ENCODE data around the gene MLLT10.

MLLT10 gene

DNA sequence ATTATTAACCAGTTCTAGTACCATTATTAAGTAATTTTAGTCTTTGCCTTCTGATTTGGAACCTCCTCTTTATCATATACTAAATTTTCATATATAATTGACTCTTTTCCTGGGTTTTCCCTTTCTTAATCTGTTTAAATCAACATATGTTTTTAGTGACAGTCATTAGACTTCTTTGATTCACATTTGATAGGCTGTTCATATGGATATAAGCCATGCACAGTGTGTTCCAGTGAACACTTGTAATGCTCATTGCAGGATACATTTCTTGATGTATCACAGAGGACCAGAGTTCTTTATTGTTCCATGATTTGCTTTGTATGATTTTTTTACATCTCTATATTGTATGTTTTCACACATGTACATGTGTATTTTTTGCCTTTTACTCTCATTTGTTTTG, 114.0 kb downstream of the MLLT10 start:
- peaks cover 4% of the 10 kb centered on the region for H3K4me1 ChIP-seq (ENCODE audit: control insufficient read depth, insufficient read depth, low read depth, low read length)
- no peak overlapping the region for H3K23ac ChIP-seq (ENCODE audit: low read length in 2 of 2)
- no peak overlapping the region for H2BK5ac ChIP-seq (ENCODE audit: low read depth, low read length, poor library complexity, severe bottlenecking)
- H3K9ac ChIP-seq (ENCODE audit: low read length) = no peak overlapping the region
- no peak overlapping the region for H3K18ac ChIP-seq (ENCODE audit: low read depth in 1 of 2, low read length in 2 of 2)
- H3K27me3 ChIP-seq (ENCODE audit: control insufficient read depth in 1 of 2, insufficient read depth in 1 of 2, low read length in 2 of 2) = no peaks in the 10 kb centered on the region
- H4K8ac ChIP-seq (ENCODE audit: low read length) = no peak overlapping the region
- peaks cover 18% of the 10 kb centered on the region for H3K79me1 ChIP-seq (replicated peaks; ENCODE audit: low read length, poor library complexity, severe bottlenecking)
- H3K36me3 ChIP-seq (ENCODE audit: control insufficient read depth in 1 of 2, insufficient read depth in 2 of 2, low read depth in 1 of 2, low read length in 2 of 2) = peaks cover 9 to 39% of the 10 kb centered on the region in 2 experiments
- no peak overlapping the region for H3K4me3 ChIP-seq (ENCODE audit: insufficient read depth in 1 of 2, low read depth in 1 of 2, low read length in 2 of 2)
- no peak overlapping the region for H3K27ac ChIP-seq (ENCODE audit: low read length, poor library complexity, severe bottlenecking)
- no peak overlapping the region for H2AFZ ChIP-seq (ENCODE audit: low read depth, low read length)
- no peak overlapping the region for H2BK12ac ChIP-seq (ENCODE audit: low read length in 2 of 2)
- no peak overlapping the region for H3K4ac ChIP-seq (ENCODE audit: low read depth in 1 of 2, low read length in 2 of 2)
- no peak overlapping the region for H2BK120ac ChIP-seq (ENCODE audit: low read depth, low read length)
- H3K14ac ChIP-seq (ENCODE audit: low read length in 2 of 2) = no peak overlapping the region
- H3K4me2 ChIP-seq (ENCODE audit: low read length, poor library complexity, severe bottlenecking) = no peak overlapping the region
- no peak for DNase-seq
- no peaks in the 10 kb centered on the region for H3K9me3 ChIP-seq (ENCODE audit: control insufficient read depth, low read length)
- H2AK5ac ChIP-seq (ENCODE audit: low read length, severe bottlenecking) = no peak overlapping the region
- H2BK15ac ChIP-seq (ENCODE audit: low read depth, poor library complexity, severe bottlenecking) = no peak overlapping the region
- H4K91ac ChIP-seq (ENCODE audit: low read length) = no peak overlapping the region

DNA sequence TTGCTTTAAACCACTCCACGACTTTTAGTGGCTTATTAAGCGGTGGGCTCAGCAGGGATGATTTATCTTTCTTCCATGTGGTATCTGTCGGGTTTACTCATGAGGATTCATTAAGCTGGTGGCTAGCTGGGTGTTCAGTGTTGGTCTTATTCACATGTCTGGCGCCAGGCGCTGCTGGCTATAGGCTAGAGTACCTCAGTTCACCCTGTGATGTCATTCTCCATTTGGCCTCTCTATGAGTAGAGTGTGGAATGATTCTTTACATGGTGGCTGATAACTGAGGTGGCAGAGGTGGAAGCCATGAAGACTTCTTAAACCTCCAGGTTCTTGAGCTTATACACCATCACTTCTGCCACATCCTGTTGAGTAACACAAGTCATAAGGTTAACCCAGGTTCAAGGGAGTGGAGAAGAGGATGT, 115.4 kb downstream of the MLLT10 start:
- no peaks in the 10 kb centered on the region for H3K27me3 ChIP-seq (ENCODE audit: control insufficient read depth in 1 of 2, insufficient read depth in 1 of 2, low read length in 2 of 2)
- no peak overlapping the region for H3K23ac ChIP-seq (ENCODE audit: low read length in 2 of 2)
- H2AFZ ChIP-seq (ENCODE audit: low read depth, low read length) = no peak overlapping the region
- H4K8ac ChIP-seq (ENCODE audit: low read length) = no peak overlapping the region
- H3K36me3 ChIP-seq (ENCODE audit: control insufficient read depth in 1 of 2, insufficient read depth in 2 of 2, low read depth in 1 of 2, low read length in 2 of 2) = peaks cover 9 to 47% of the 10 kb centered on the region in 2 experiments
- H3K4me2 ChIP-seq (ENCODE audit: low read length, poor library complexity, severe bottlenecking) = no peak overlapping the region
- H2BK5ac ChIP-seq (ENCODE audit: low read depth, low read length, poor library complexity, severe bottlenecking) = no peak overlapping the region
- no peak for DNase-seq
- no peak overlapping the region for H2BK120ac ChIP-seq (ENCODE audit: low read depth, low read length)
- H3K9ac ChIP-seq (ENCODE audit: low read length) = no peak overlapping the region
- H4K91ac ChIP-seq (ENCODE audit: low read length) = no peak overlapping the region
- H3K4me3 ChIP-seq (ENCODE audit: insufficient read depth in 1 of 2, low read depth in 1 of 2, low read length in 2 of 2) = no peak overlapping the region
- no peak overlapping the region for H2BK12ac ChIP-seq (ENCODE audit: low read length in 2 of 2)
- no peak overlapping the region for H2BK15ac ChIP-seq (ENCODE audit: low read depth, poor library complexity, severe bottlenecking)
- no peaks in the 10 kb centered on the region for H3K9me3 ChIP-seq (ENCODE audit: control insufficient read depth, low read length)
- no peak overlapping the region for H3K14ac ChIP-seq (ENCODE audit: low read length in 2 of 2)
- 87% methylated on average over 5 of the region's 5 CpGs for WGBS
- H3K4ac ChIP-seq (ENCODE audit: low read depth in 1 of 2, low read length in 2 of 2) = no peak overlapping the region
- H3K4me1 ChIP-seq (ENCODE audit: control insufficient read depth, insufficient read depth, low read depth, low read length) = peaks cover 4% of the 10 kb centered on the region
- no peak overlapping the region for H2AK5ac ChIP-seq (ENCODE audit: low read length, severe bottlenecking)
- H3K18ac ChIP-seq (ENCODE audit: low read depth in 1 of 2, low read length in 2 of 2) = no peak overlapping the region
- peaks cover 24% of the 10 kb centered on the region for H3K79me1 ChIP-seq (replicated peaks; ENCODE audit: low read length, poor library complexity, severe bottlenecking)
- no peak overlapping the region for H3K27ac ChIP-seq (ENCODE audit: low read length, poor library complexity, severe bottlenecking)

DNA sequence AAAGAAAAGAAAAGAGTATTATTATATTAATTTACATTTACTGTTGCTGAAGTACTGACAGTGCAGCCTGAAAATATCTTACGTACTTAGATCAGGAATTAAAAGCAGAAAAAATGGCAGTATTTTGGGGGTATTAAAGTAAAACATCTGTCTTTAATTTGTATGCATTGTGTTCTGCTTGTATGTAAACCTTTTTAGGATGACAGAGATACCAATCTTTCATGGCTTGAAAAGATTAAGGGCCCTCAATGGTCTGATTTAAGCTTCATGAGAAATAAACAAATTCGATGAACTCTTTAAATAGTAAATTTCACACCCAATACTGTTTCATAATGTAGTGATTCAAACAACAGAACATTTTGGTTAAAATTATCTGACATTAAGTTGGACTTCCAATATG, 116.3 kb downstream of the MLLT10 start:
- no peak for DNase-seq
- Histone ChIP-seq H3K18ac (ENCODE audit: low read depth in 1 of 2, low read length in 2 of 2) (no peak overlapping the region), H2AK5ac (ENCODE audit: low read length, severe bottlenecking) (no peak overlapping the region), H2BK5ac (ENCODE audit: low read depth, low read length, poor library complexity, severe bottlenecking) (no peak overlapping the region), H3K4me3 (ENCODE audit: insufficient read depth in 1 of 2, low read depth in 1 of 2, low read length in 2 of 2) (no peak overlapping the region), H3K36me3 (ENCODE audit: control insufficient read depth in 1 of 2, insufficient read depth in 2 of 2, low read depth in 1 of 2, low read length in 2 of 2) (peaks cover 7 to 47% of the 10 kb centered on the region in 2 experiments), H3K14ac (ENCODE audit: low read length in 2 of 2) (no peak overlapping the region), H2BK120ac (ENCODE audit: low read depth, low read length) (no peak overlapping the region), H3K4ac (ENCODE audit: low read depth in 1 of 2, low read length in 2 of 2) (no peak overlapping the region), H3K4me1 (ENCODE audit: control insufficient read depth, insufficient read depth, low read depth, low read length) (peaks cover 4% of the 10 kb centered on the region), H3K27me3 (ENCODE audit: control insufficient read depth in 1 of 2, insufficient read depth in 1 of 2, low read length in 2 of 2) (no peaks in the 10 kb centered on the region), H3K27ac (ENCODE audit: low read length, poor library complexity, severe bottlenecking) (no peak overlapping the region), H3K79me1 (replicated peaks; ENCODE audit: low read length, poor library complexity, severe bottlenecking) (peaks cover 25% of the 10 kb centered on the region), H3K9ac (ENCODE audit: low read length) (no peak overlapping the region), H4K8ac (ENCODE audit: low read length) (no peak overlapping the region), H3K4me2 (ENCODE audit: low read length, poor library complexity, severe bottlenecking) (no peak overlapping the region), H2BK12ac (ENCODE audit: low read length in 2 of 2) (no peak overlapping the region), H3K23ac (ENCODE audit: low read length in 2 of 2) (no peak overlapping the region), H2AFZ (ENCODE audit: low read depth, low read length) (no peak overlapping the region), H2BK15ac (ENCODE audit: low read depth, poor library complexity, severe bottlenecking) (no peak overlapping the region), H4K91ac (ENCODE audit: low read length) (no peak overlapping the region), H3K9me3 (ENCODE audit: control insufficient read depth, low read length) (no peaks in the 10 kb centered on the region)
- 100% methylated on average over 1 of the region's 2 CpGs for WGBS

DNA sequence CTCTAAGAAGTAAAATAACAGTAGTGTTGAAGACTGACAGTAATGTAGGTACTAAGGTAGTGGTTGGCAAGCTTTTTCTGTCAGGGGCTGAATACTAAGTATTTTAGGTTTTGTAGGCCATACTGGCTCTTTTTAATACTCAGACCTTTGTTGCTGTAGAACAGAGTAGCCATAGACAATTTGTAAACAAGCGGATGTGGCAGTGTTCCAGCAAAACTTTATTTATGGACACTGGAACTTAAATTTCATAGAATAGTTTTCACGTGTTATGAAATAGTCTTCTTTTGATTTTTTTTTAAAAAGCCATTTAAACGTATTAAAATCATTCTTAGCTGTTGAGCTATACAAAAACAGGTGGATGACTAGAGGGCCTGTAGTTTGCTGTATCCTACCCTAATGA, 121.2 kb downstream of the MLLT10 start:
- Histone ChIP-seq H3K4me2 (ENCODE audit: low read length, poor library complexity, severe bottlenecking) (no peak overlapping the region), H3K9me3 (ENCODE audit: control insufficient read depth, low read length) (no peaks in the 10 kb centered on the region), H3K4me3 (ENCODE audit: insufficient read depth in 1 of 2, low read depth in 1 of 2, low read length in 2 of 2) (no peak overlapping the region), H3K27me3 (ENCODE audit: control insufficient read depth in 1 of 2, insufficient read depth in 1 of 2, low read length in 2 of 2) (no peaks in the 10 kb centered on the region), H2AFZ (ENCODE audit: low read depth, low read length) (no peak overlapping the region), H3K79me1 (replicated peaks; ENCODE audit: low read length, poor library complexity, severe bottlenecking) (peaks cover 24% of the 10 kb centered on the region), H3K14ac (ENCODE audit: low read length in 2 of 2) (no peak overlapping the region), H3K36me3 (ENCODE audit: control insufficient read depth in 1 of 2, insufficient read depth in 2 of 2, low read depth in 1 of 2, low read length in 2 of 2) (peaks cover 3 to 37% of the 10 kb centered on the region in 2 experiments), H3K9ac (ENCODE audit: low read length) (no peak overlapping the region), H2AK5ac (ENCODE audit: low read length, severe bottlenecking) (no peak overlapping the region), H3K4ac (ENCODE audit: low read depth in 1 of 2, low read length in 2 of 2) (no peak overlapping the region), H2BK12ac (ENCODE audit: low read length in 2 of 2) (no peak overlapping the region), H3K4me1 (ENCODE audit: control insufficient read depth, insufficient read depth, low read depth, low read length) (no peaks in the 10 kb centered on the region), H4K91ac (ENCODE audit: low read length) (no peak overlapping the region), H3K23ac (ENCODE audit: low read length in 2 of 2) (no peak overlapping the region), H4K8ac (ENCODE audit: low read length) (no peak overlapping the region), H3K18ac (ENCODE audit: low read depth in 1 of 2, low read length in 2 of 2) (no peak overlapping the region), H2BK120ac (ENCODE audit: low read depth, low read length) (no peak overlapping the region), H3K27ac (ENCODE audit: low read length, poor library complexity, severe bottlenecking) (no peak overlapping the region), H2BK5ac (ENCODE audit: low read depth, low read length, poor library complexity, severe bottlenecking) (no peak overlapping the region), H2BK15ac (ENCODE audit: low read depth, poor library complexity, severe bottlenecking) (no peak overlapping the region)
- 90% methylated on average over 2 of the region's 3 CpGs for WGBS
- DNase-seq = no peak
